Small intestine (tissue), 16 donors: ENCODE results near the gene TAS2R60. TPM values are rescaled to one million over a fixed set of nuclear protein-coding genes. Genes with fewer than 3 reads are reported as not detected.

Experiments used
- DNase-seq, 2 donors: peaks; one replicate each; pipeline versions ENCODE4 v3.0.0 to v3.0.0-alpha.2; 2013
- FAIRE-seq: peaks from 2 replicates; lab custom pipeline; 2012; peaks lifted over from hg19 to GRCh38; lab: Jason Lieb, UNC
- H3K27ac ChIP-seq, 3 donors: one replicate each; pipeline ENCODE4 v1.5.1; 2013; ENCODE audit warnings: low read length in 2 of 3, mild to moderate bottlenecking in 2 of 3, control low read depth in 1 of 3, inconsistent platforms in 1 of 3, low read depth in 1 of 3, moderate library complexity in 1 of 3
- H3K27me3 ChIP-seq, 3 donors: one replicate each; pipeline ENCODE4 v1.6.1; 2013; ENCODE audit warnings: low read length in 3 of 3, inconsistent platforms in 1 of 3; ENCODE audit not compliant: control insufficient read depth in 3 of 3, insufficient read depth in 3 of 3
- H3K36me3 ChIP-seq, 3 donors: one replicate each; pipeline ENCODE4 v1.6.1; 2013; ENCODE audit warnings: low read length in 3 of 3, inconsistent platforms in 1 of 3, low read depth in 1 of 3, mild to moderate bottlenecking in 1 of 3, moderate library complexity in 1 of 3; ENCODE audit not compliant: control insufficient read depth in 3 of 3, insufficient read depth in 2 of 3
- H3K4me1 ChIP-seq, 3 donors: one replicate each; pipeline ENCODE4 v1.6.1; 2013; ENCODE audit warnings: low read length in 2 of 3, inconsistent platforms in 1 of 3, low read depth in 1 of 3, mild to moderate bottlenecking in 1 of 3, moderate library complexity in 1 of 3; ENCODE audit not compliant: control insufficient read depth in 3 of 3, insufficient read depth in 2 of 3
- H3K4me3 ChIP-seq, 3 donors: one replicate each; pipeline ENCODE4 v1.5.1; 2013; ENCODE audit warnings: low read length in 3 of 3, control low read depth in 1 of 3, inconsistent platforms in 1 of 3, low read depth in 1 of 3, mild to moderate bottlenecking in 1 of 3, moderate library complexity in 1 of 3
- H3K9me3 ChIP-seq, 2 donors: one replicate each; pipeline ENCODE4 v1.6.1; 2013; ENCODE audit warnings: low read depth in 1 of 2, low read length in 1 of 2; ENCODE audit not compliant: control insufficient read depth in 2 of 2, insufficient read depth in 1 of 2
- WGBS, 3 donors: extraction: QIAGEN DNeasy Blood & Tissue Kit; methylation state at CpG; one replicate each; pipeline ENCODE4 v1.1.7; 2013; 5-methylcytosine and 5-hydroxymethylcytosine counted together
- long read RNA-seq, 10 donors: transcript quantifications; one replicate each; lab custom pipeline, GENCODE V29; 2026
- polyA plus RNA-seq, 4 donors: library from polyadenylated mRNA; stranded (reverse) in 3 of 4; unstranded in 1 of 4; fragments of 200-250 nt in 3 of 4; fragments of 120-200 nt in 1 of 4; gene quantifications; one replicate each; pipeline versions ENCODE4 v1.2.1 to v1.2.3, GENCODE V29; 2013
- donor health status: healthy with polysubstance abuse.
- donor health status: control.
- donor health status: control.
- donor health status: Bipolar disorder and iron deficiency.
- donor health status: healthy.

The TAS2R60 gene
- not detected for polyA plus RNA-seq
- long read RNA-seq, donor 1, partial matches to known transcripts = 0 of 1 reads
- long read RNA-seq, donor 1, other reads (novel, unspliced or antisense) = 0 of 1 reads
- long read RNA-seq, donor 2 = 0 reads
- long read RNA-seq, donor 3 = 0 reads
- long read RNA-seq, donor 4 = 0 reads
- long read RNA-seq, donor 5 = 0 reads
- long read RNA-seq, donor 6 = 0 reads
- long read RNA-seq, donor 7 = 0 reads
- long read RNA-seq, donor 8 = 0 reads
- long read RNA-seq, donor 9 = 0 reads
- long read RNA-seq, donor 10 = 0 reads

GRCh38 chr7:143443153-143443552 lies at the start of gene TAS2R60:
TSS of gene TAS2R60 (plus strand) at chr7:143443453. CDS start at chr7:143443453, 0 bp downstream.
- Histone ChIP-seq H3K4me1 (no peaks in the 10 kb centered on the region), H3K36me3 (no peaks in the 10 kb centered on the region), H3K9me3 (no peaks in the 10 kb centered on the region), H3K4me3 (no peak within 1 kb of the TSS), H3K27me3 (peaks cover 0 to 5% (median 0%) of the 10 kb centered on the region in 3 donors), H3K27ac (no peak within 1 kb of the TSS)
- DNase-seq (no peak), FAIRE-seq (no peak)
- WGBS, 3 donors = 70 to 92% (median 76%) methylated on average over 4 of the region's 4 CpGs

DNA sequence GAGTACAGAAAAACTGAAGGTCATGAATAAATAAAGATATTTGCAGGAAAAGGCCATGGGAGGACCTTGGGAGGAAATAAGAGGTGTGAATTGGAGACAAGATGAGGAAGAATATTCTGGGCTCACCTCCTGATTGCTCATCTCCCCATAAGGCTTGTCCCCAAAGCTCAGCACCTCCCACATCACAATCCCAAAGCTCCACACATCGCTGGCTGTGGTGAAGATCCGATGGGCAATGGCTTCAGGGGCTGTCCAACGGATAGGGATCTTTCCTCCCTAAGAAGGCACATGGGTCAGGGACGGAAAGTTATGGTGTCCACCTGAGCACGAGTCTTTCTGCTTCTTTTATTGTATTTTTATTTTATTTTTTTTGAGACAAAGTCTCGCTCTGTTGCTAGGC lies 49.2 kb upstream of the TAS2R60 start:
- FAIRE-seq (no peak), DNase-seq (no peak)
- H3K4me1 ChIP-seq = peaks cover 0 to 51% (median 2%) of the 10 kb centered on the region in 3 donors
- H3K9me3 ChIP-seq = no peaks in the 10 kb centered on the region
- H3K4me3 ChIP-seq = no peak overlapping the region
- no peaks in the 10 kb centered on the region for H3K27me3 ChIP-seq
- peak overlapping the region in 1 of 3 donors; percentile 29 for H3K27ac ChIP-seq
- H3K36me3 ChIP-seq = peaks cover 5 to 100% (median 17%) of the 10 kb centered on the region in 3 donors
- 93 to 95% (median 93%) methylated on average over 6 of the region's 6 CpGs for WGBS, 3 donors

DNA sequence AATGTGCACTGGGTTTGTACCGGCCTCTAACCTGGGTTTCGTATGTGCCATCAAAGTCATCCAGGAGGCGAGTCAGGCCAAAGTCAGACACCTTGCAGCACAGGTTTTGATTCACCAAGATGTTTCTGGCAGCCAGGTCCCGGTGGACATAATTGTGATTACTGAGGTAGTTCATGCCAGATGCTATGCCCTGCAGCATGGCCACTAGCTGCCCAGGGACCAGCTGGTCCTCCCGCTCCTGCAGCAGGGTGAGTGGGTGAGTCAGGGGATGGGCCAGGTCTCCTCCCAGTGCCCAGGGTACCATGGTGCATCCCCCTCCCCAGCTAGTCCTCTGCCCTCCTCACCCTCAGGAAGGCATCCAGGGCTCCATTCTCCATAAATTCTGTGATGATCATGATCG lies 48.5 kb upstream of the TAS2R60 start:
- no peak for FAIRE-seq
- Histone ChIP-seq H3K9me3 (no peaks in the 10 kb centered on the region), H3K4me1 (peaks cover 0 to 51% (median 2%) of the 10 kb centered on the region in 3 donors), H3K27me3 (no peaks in the 10 kb centered on the region), H3K27ac (no peak overlapping the region), H3K4me3 (no peak overlapping the region), H3K36me3 (peaks cover 5 to 100% (median 17%) of the 10 kb centered on the region in 3 donors)
- 80 to 87% (median 84%) methylated on average over 6 of the region's 6 CpGs for WGBS, 3 donors
- DNase-seq = no peak

GRCh38 chr7:143395187-143396149 lies 47.8 kb upstream of the TAS2R60 start:
- Histone ChIP-seq H3K27ac (peak overlapping the region in 1 of 3 donors; percentile 41), H3K36me3 (peaks cover 5 to 95% (median 13%) of the 10 kb centered on the region in 3 donors), H3K9me3 (no peaks in the 10 kb centered on the region), H3K4me1 (peaks cover 0 to 51% (median 2%) of the 10 kb centered on the region in 3 donors), H3K4me3 (no peak overlapping the region), H3K27me3 (no peaks in the 10 kb centered on the region)
- DNase-seq (peak; percentile 63 to 75), FAIRE-seq (no peak)
- 59 to 73% (median 68%) methylated on average over 21 of the region's 21 CpGs for WGBS, 3 donors

- H3K9me3 ChIP-seq = no peaks in the 10 kb centered on the region
- FAIRE-seq = no peak
- peaks cover 0 to 50% (median 2%) of the 10 kb centered on the region in 3 donors for H3K4me1 ChIP-seq
- WGBS, 3 donors = 80 to 82% (median 81%) methylated on average over 7 of the region's 7 CpGs
- peak overlapping the region in 1 of 3 donors; percentile 41 for H3K27ac ChIP-seq
- peaks cover 5 to 93% (median 13%) of the 10 kb centered on the region in 3 donors for H3K36me3 ChIP-seq
- no peaks in the 10 kb centered on the region for H3K27me3 ChIP-seq
- H3K4me3 ChIP-seq = no peak overlapping the region
- DNase-seq = no peak
These were observed 47.1 kb upstream of the TAS2R60 start for GRCh38 chr7:143396182-143396581.

DNA sequence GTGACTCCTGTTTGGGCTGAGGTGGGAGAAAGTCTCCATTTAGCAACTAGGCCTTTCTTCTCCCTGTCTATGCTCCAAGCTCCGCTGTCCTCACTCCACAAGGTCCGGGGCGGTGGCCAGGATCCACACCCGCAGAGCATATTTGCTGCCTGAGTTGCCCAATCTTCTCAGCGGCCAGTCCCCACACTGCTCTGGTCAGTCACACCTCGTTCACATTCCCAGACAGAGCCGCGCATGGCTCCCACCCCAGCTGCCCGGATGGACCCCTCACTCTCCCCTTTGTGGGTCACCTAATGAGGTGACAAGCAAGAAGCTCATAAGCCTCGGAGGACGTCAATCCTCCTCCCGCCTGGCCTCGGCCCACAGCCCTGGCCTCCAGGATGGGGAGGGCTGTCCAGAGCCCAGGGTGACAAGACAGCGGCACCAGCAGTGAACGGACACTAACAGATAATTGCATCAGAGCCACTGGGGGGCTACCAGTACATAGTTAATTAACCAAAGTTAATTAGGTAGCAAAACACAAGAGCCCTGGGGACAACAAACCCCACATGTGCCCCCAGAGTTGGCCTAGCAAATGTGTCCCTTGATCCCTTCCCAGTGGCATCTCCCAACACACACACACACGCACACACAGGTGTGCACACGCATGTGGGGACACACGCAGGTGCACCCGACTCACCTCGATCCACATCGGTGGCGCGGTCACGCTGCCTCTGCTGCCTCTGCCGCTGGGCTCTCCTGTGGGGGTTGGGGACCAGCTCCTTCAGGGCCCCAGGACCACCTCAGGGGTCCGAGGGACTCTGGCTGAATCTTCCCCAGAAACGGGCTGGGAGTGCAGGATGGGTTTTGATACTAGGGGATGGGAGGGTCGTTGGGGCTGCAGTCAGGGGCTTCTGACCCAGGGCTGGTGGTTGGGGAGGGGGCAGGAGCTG lies 46.4 kb upstream of the TAS2R60 start:
- no peak for FAIRE-seq
- Histone ChIP-seq H3K27me3 (no peaks in the 10 kb centered on the region), H3K4me1 (peaks cover 0 to 43% (median 2%) of the 10 kb centered on the region in 3 donors), H3K36me3 (peaks cover 5 to 91% (median 11%) of the 10 kb centered on the region in 3 donors), H3K27ac (no peak overlapping the region), H3K9me3 (no peaks in the 10 kb centered on the region), H3K4me3 (no peak overlapping the region)
- 88 to 93% (median 91%) methylated on average over 26 to 28 of the region's 28 CpGs for WGBS, 3 donors
- DNase-seq = no peak

DNA sequence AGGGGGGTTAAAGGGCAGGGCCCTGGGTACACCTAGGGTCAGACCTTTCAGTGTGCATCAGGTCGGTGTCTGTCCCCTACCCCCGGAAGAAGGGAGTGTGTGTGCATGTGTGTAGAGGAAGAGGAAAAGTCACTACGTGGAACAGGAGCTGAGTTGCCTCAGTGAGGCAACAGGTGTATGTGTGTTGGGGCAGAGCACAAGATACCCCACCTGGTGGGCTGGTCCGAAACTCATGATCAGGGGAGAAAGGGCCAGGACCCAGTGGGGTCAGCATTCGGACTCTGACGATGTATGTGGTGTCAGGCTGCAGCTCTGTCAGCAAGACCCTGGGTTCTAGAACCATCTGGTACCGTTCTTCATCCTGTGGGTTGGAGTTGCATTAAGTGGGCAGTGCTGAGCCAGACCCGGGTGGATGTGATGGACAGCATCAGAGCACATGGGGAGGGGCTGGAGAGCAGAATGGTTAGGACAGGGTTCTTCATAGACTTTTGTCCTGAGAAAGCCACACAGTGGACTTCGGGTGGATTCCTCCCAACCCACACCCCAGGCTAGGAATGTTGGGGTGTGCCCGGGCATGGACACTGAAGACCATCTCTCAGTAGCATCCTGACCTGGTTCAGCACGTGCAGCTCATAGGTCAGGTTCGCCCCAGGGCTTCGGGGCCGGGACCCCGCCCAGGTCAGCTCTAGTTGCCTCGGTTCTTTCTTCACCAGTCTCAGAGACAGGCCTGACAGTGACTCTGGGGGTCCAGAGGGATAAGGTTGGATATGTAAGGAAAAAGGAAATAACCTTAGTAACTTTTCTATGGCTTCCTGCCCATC lies 45.3 kb upstream of the TAS2R60 start:
- Histone ChIP-seq H3K27ac (no peak overlapping the region), H3K4me3 (no peak overlapping the region), H3K4me1 (peaks cover 0 to 32% (median 2%) of the 10 kb centered on the region in 3 donors), H3K27me3 (no peaks in the 10 kb centered on the region), H3K36me3 (peaks cover 5 to 86% (median 11%) of the 10 kb centered on the region in 3 donors), H3K9me3 (no peaks in the 10 kb centered on the region)
- WGBS, 3 donors = 81 to 90% (median 84%) methylated on average over 16 of the region's 16 CpGs
- FAIRE-seq (no peak), DNase-seq (no peak)
